ENCODE results near the gene ULBP2. TPM values are rescaled to one million over a fixed set of nuclear protein-coding genes. Genes with fewer than 3 reads are reported as not detected.
"Not testable (repeated sequence)": the region's sequence is repeated elsewhere in the genome, so short reads cannot be mapped to it uniquely, and the experiment has no call there.

ULBP2 gene
- total RNA-seq, 1 experiment from 2014 or later, result 2.9 TPM

DNA sequence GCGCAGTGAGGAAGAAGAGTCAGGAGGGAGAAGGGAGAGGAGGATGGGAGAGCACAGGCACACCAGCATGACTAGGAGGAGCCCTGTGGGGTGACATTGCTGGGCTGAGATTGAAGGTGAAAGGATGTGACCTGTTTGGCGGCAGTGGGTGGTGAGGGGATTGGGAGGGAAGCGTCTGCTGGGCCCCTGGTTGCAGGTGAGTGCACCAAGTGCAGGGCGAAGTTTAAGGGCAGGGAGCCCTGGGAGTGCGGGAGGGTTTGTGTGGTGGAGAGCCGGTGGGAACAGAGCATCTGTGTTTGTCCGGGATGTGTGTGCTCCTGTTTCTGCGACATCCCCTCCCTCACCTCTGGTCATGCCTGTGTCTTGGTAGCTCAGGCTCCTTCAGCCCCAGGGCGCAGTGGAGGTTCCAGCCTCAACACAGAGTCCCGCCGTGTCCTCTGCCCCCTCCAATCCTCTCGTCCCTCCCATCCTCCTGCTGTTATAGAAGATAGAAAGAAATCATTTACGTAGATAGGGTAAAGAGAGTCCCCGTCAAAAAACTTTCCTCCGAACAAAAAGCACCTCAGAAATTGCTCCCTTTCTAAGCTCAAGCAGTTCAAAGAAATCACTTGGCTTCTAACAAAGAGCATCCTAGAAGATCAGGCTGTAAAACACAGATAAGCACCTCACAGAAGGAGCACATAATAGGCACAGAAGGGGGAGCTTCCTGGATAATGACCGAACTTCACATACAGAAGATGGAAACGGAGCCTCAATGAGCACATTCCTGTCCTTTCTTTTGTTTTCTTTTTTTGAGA lies 46.9 kb downstream of the ULBP2 start:
- POLR2A ChIA-PET (ENCODE audit: unreplicated experiment), result no interaction called here
- Histone ChIP-seq H3K36me3 (ENCODE audit: low read depth) (no peaks in the 10 kb centered on the region), H4K20me1 (ENCODE audit: insufficient read depth) (no peaks in the 10 kb centered on the region), H3K27me3 (ENCODE audit: insufficient read depth, low read depth) (peaks cover 56% of the 10 kb centered on the region), H3K79me2 (ENCODE audit: low read depth) (no peaks in the 10 kb centered on the region), H3F3A (ENCODE audit: insufficient read depth, low read depth) (no peaks in the 10 kb centered on the region), H2AFZ (no peak overlapping the region), H3K9me3 (ENCODE audit: insufficient read depth, low read depth) (no peaks in the 10 kb centered on the region), H3K4me1 (replicated peaks; ENCODE audit: insufficient read depth) (no peaks in the 10 kb centered on the region), H3K4me2 (no peak overlapping the region), H3K27ac (no peak overlapping the region), H3K9me2 (ENCODE audit: insufficient read depth) (no peaks in the 10 kb centered on the region), H3K4me3 (no peak overlapping the region)
- no peak for TF ChIP-seq EZH2 (IDR thresholded peaks at IDR 0.05; ENCODE audit: low read depth)
- TF ChIP-seq, protein P1, sequence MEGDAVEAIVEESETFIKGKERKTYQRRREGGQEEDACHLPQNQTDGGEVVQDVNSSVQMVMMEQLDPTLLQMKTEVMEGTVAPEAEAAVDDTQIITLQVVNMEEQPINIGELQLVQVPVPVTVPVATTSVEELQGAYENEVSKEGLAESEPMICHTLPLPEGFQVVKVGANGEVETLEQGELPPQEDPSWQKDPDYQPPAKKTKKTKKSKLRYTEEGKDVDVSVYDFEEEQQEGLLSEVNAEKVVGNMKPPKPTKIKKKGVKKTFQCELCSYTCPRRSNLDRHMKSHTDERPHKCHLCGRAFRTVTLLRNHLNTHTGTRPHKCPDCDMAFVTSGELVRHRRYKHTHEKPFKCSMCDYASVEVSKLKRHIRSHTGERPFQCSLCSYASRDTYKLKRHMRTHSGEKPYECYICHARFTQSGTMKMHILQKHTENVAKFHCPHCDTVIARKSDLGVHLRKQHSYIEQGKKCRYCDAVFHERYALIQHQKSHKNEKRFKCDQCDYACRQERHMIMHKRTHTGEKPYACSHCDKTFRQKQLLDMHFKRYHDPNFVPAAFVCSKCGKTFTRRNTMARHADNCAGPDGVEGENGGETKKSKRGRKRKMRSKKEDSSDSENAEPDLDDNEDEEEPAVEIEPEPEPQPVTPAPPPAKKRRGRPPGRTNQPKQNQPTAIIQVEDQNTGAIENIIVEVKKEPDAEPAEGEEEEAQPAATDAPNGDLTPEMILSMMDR (conservative IDR thresholded peaks at IDR 0.05), result no peak
- no peak for DNase-seq
- CTCF ChIA-PET, result no interaction called here
- intact Hi-C loops (cut with micrococcal nuclease; ENCODE audit: unreplicated experiment), result no loop called here
- BruUV-seq (replicated peaks), result no TSS peak

DNA sequence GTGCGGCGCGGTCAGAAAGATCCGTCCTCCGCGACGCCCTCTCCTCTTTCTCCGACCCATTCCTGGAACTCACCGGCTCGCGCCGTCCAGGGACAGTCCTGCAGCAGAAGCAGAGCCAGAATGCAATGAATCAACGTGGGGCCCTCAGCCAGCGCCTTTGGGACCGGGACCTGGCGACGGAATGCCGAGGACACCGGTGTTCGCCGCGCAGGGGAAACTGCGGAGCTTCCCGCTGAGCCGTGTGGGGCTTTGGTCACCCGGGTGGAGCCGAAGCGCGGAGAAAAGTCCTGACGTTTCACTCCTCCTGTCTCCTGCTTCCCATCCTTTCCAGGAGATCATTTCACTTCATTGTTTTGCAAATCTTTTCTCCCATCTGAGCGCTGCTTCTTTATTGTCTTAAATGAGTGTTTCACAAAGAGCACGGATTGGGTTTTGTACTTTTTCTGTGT lies 48.4 kb downstream of the ULBP2 start:
- no TSS peak for BruUV-seq (replicated peaks)

DNA sequence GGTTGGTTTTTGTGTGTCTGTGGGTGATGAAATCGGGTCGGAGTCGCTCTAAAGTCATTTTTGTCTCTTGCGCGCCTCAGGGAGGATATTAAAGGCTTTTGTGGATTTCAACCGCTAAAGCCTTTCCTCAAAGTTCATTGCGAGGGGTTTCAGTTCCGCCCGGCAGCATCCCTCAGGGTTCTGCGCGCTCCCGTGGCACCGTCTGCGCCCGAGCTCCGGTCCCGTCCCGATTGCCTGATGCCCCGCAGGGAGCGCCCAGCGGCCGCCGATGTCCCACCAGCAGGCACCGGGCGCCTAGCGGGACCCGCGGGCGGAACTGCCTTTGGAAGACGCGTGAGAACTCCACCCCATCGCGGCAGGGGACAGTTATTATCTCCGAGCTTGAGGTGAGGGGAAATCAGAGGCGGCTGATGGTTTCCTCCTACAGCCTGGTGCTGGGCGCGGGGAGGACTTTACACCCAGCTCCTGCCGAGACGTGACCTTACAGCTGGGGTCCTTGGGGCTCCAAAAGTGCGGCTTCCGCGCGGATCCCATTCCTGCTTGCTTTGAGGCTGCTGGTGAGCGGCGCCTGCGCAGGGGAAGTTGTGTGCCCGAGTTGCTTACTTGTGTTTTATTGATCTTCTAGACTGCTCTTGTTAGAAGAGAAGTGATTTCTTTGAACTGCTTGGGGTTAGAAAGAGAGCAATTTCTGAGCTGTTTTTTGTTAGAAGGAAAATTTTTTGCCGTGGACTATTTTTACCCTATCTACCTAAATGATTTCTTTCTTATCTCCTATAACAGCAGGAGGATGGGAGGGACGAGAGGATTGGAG lies 49.1 kb downstream of the ULBP2 start:
- no peaks in the 10 kb centered on the region for H3F3A ChIP-seq (ENCODE audit: insufficient read depth, low read depth)
- no peak overlapping the region for H3K27ac ChIP-seq
- intact Hi-C loops (cut with micrococcal nuclease; ENCODE audit: unreplicated experiment), result no loop called here
- H3K4me3 ChIP-seq, result no peak overlapping the region
- no peak overlapping the region for H2AFZ ChIP-seq
- peaks cover 53% of the 10 kb centered on the region for H3K27me3 ChIP-seq (ENCODE audit: insufficient read depth, low read depth)
- TF ChIP-seq, protein P1 (conservative IDR thresholded peaks at IDR 0.05), result no peak
- TF ChIP-seq EZH2 (IDR thresholded peaks at IDR 0.05; ENCODE audit: low read depth), result no peak
- ChIA-PET POLR2A (ENCODE audit: unreplicated experiment) (interaction anchor here (0.7 kb wide), 1 partner anchor 137 kb away, joined by 3 read pairs; no protein-coding TSS in a partner anchor), CTCF (interaction anchor here (0.6 kb wide), 1 partner anchor 10 kb away, joined by 7 read pairs; no protein-coding TSS in a partner anchor)
- H3K9me2 ChIP-seq (ENCODE audit: insufficient read depth), result no peaks in the 10 kb centered on the region
- no peaks in the 10 kb centered on the region for H3K36me3 ChIP-seq (ENCODE audit: low read depth)
- no peaks in the 10 kb centered on the region for H3K4me1 ChIP-seq (replicated peaks; ENCODE audit: insufficient read depth)
- BruUV-seq (replicated peaks), result no TSS peak
- no peaks in the 10 kb centered on the region for H3K9me3 ChIP-seq (ENCODE audit: insufficient read depth, low read depth)
- no peaks in the 10 kb centered on the region for H4K20me1 ChIP-seq (ENCODE audit: insufficient read depth)
- no peak for DNase-seq
- H3K4me2 ChIP-seq, result no peak overlapping the region
- no peaks in the 10 kb centered on the region for H3K79me2 ChIP-seq (ENCODE audit: low read depth)

More for the DNA sequence above, 48.4 kb downstream of the ULBP2 start:
- Histone ChIP-seq H3K36me3 (ENCODE audit: low read depth) (no peaks in the 10 kb centered on the region), H4K20me1 (ENCODE audit: insufficient read depth) (no peaks in the 10 kb centered on the region), H3F3A (ENCODE audit: insufficient read depth, low read depth) (no peaks in the 10 kb centered on the region), H2AFZ (no peak overlapping the region), H3K79me2 (ENCODE audit: low read depth) (no peaks in the 10 kb centered on the region), H3K27me3 (ENCODE audit: insufficient read depth, low read depth) (peaks cover 53% of the 10 kb centered on the region), H3K4me1 (replicated peaks; ENCODE audit: insufficient read depth) (no peaks in the 10 kb centered on the region), H3K9me3 (ENCODE audit: insufficient read depth, low read depth) (no peaks in the 10 kb centered on the region), H3K9me2 (ENCODE audit: insufficient read depth) (no peaks in the 10 kb centered on the region), H3K4me3 (no peak overlapping the region), H3K27ac (no peak overlapping the region), H3K4me2 (no peak overlapping the region)
- DNase-seq, result no peak
- TF ChIP-seq, protein P1 (conservative IDR thresholded peaks at IDR 0.05), result no peak
- TF ChIP-seq EZH2 (IDR thresholded peaks at IDR 0.05; ENCODE audit: low read depth), result no peak
- ChIA-PET CTCF (no interaction called here), POLR2A (ENCODE audit: unreplicated experiment) (no interaction called here)
- intact Hi-C loops (cut with micrococcal nuclease; ENCODE audit: unreplicated experiment), result no loop called here

DNA sequence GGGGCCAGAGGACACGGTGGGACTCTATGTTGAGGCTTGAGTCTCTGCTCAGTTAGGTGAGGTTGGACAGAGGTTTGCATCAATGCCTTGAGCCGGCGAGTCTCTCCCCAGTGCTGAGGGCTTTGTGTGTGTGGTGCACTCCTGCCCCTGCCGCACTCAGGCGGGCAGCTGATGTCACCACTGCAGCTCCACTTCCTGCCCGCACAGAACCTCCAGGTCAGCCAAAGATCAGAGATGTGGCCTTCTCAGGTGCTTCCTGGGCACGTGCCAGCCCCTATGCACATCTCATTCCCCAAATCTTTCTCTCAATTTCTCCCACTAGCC lies 49.6 kb downstream of the ULBP2 start:
- H2AFZ ChIP-seq; H3K36me3 ChIP-seq (ENCODE audit: low read depth); intact Hi-C loops (cut with micrococcal nuclease; ENCODE audit: unreplicated experiment); H3K79me2 ChIP-seq (ENCODE audit: low read depth); H3K4me3 ChIP-seq; H3K4me2 ChIP-seq; H3K9me3 ChIP-seq (ENCODE audit: insufficient read depth, low read depth); H3F3A ChIP-seq (ENCODE audit: insufficient read depth, low read depth); DNase-seq; H3K4me1 ChIP-seq (replicated peaks; ENCODE audit: insufficient read depth); H3K27ac ChIP-seq; BruUV-seq (replicated peaks); H4K20me1 ChIP-seq (ENCODE audit: insufficient read depth); H3K9me2 ChIP-seq (ENCODE audit: insufficient read depth): not testable (repeated sequence)
- peaks cover 50% of the 10 kb centered on the region for H3K27me3 ChIP-seq (ENCODE audit: insufficient read depth, low read depth)
- ChIA-PET CTCF (interaction anchor here (0.6 kb wide), 1 partner anchor 9 kb away, joined by 7 read pairs; no protein-coding TSS in a partner anchor), POLR2A (ENCODE audit: unreplicated experiment) (interaction anchor here (0.7 kb wide), 1 partner anchor 137 kb away, joined by 3 read pairs; no protein-coding TSS in a partner anchor)

All from PC-9 (cell line).